ENCODE measurements around the gene EMILIN3.

EMILIN3 gene

GRCh38 chr20:41392295-41392694 lies 25.7 kb upstream of the EMILIN3 start:
- no peak for DNase-seq (ENCODE audit: low read depth)

GRCh38 chr20:41391587-41392001 lies 25.0 kb upstream of the EMILIN3 start:
- DNase-seq (ENCODE audit: low read depth) = no peak

GRCh38 chr20:41390889-41391288 lies 24.3 kb upstream of the EMILIN3 start:
- DNase-seq (ENCODE audit: low read depth) = no peak

GRCh38 chr20:41387444-41387851 lies 20.8 kb upstream of the EMILIN3 start:
- no peak for DNase-seq (ENCODE audit: low read depth)

- DNase-seq (ENCODE audit: low read depth) = no peak
Observed at GRCh38 chr20:41386502-41387427, 20.1 kb upstream of the EMILIN3 start.

GRCh38 chr20:41382791-41383305 lies 16.2 kb upstream of the EMILIN3 start:
- DNase-seq (ENCODE audit: low read depth) = no peak

GRCh38 chr20:41380551-41381193 lies 14.1 kb upstream of the EMILIN3 start:
- DNase-seq (ENCODE audit: low read depth) = no peak

- no peak for DNase-seq (ENCODE audit: low read depth)
Observed at GRCh38 chr20:41379551-41379950, 12.9 kb upstream of the EMILIN3 start.

- no peak for DNase-seq (ENCODE audit: low read depth)
Observed at GRCh38 chr20:41377275-41377674, 10.7 kb upstream of the EMILIN3 start.

- DNase-seq (ENCODE audit: low read depth) = no peak
Observed at GRCh38 chr20:41376349-41376748, 9.7 kb upstream of the EMILIN3 start.

- no peak for DNase-seq (ENCODE audit: low read depth)
Observed at GRCh38 chr20:41375846-41376245, 9.2 kb upstream of the EMILIN3 start.

GRCh38 chr20:41373931-41374920 lies 7.6 kb upstream of the EMILIN3 start:
- no peak for DNase-seq (ENCODE audit: low read depth)

- no peak for DNase-seq (ENCODE audit: low read depth)
Observed at GRCh38 chr20:41373251-41373783, 6.7 kb upstream of the EMILIN3 start.

GRCh38 chr20:41371371-41371770 lies 4.8 kb upstream of the EMILIN3 start:
- DNase-seq (ENCODE audit: low read depth) = no peak

GRCh38 chr20:41370176-41370575 lies 3.6 kb upstream of the EMILIN3 start:
- DNase-seq (ENCODE audit: low read depth) = no peak

- no peak for DNase-seq (ENCODE audit: low read depth)
Observed at GRCh38 chr20:41369673-41370072, 3.1 kb upstream of the EMILIN3 start.

- no peak for DNase-seq (ENCODE audit: low read depth)
Observed at GRCh38 chr20:41367956-41368355, 1.3 kb upstream of the EMILIN3 start.

- DNase-seq (ENCODE audit: low read depth) = no peak
Observed at GRCh38 chr20:41367393-41367695, 726 bp upstream of the EMILIN3 start.

GRCh38 chr20:41365777-41366545 lies 657 bp downstream of the EMILIN3 start:
- DNase-seq (ENCODE audit: low read depth) = no peak

GRCh38 chr20:41364967-41365765 lies 1.5 kb downstream of the EMILIN3 start:
- no peak for DNase-seq (ENCODE audit: low read depth)

All from activated T-cell treated with anti-CD3 and anti-CD28 coated beads for 24 hours (primary cell).